AG04450 (cell line): ENCODE measurements around the gene GAP43. TPM values are rescaled to one million over a fixed set of nuclear protein-coding genes. Genes with fewer than 3 reads are reported as not detected.

Source experiments
- CTCF ChIA-PET: fragments of 300-600, 350-600 bp; formaldehyde crosslinking; extraction: SDS; loops from one replicate; lab custom pipeline; 2022; ENCODE audit warnings: antibody characterized with exemption, inconsistent platforms; lab: Charles Lee
- POLR2A ChIA-PET: fragments of 350-600 bp; formaldehyde crosslinking; extraction: SDS; loops from one replicate; lab custom pipeline; 2021; ENCODE audit warnings: antibody characterized with exemption, inconsistent platforms; lab: Yijun Ruan, JAX
- DNase-seq: peaks from one replicate; pipeline ENCODE4 v3.0.0-alpha.2; 2011; ENCODE audit warnings: low read depth, low spot score
- H3K27ac ChIP-seq: one replicate; pipeline ENCODE4 v1.5.1; 2012; ENCODE audit warnings: low read depth, low read length, control low read depth
- H3K27me3 ChIP-seq: one replicate; pipeline ENCODE4 v1.6.0; 2012; ENCODE audit warnings: low read length; ENCODE audit not compliant: control insufficient read depth, insufficient read depth
- H3K4me3 ChIP-seq: 2 replicates; pipeline ENCODE4 v1.5.1; 2011; ENCODE audit warnings: mild to moderate bottlenecking, low read depth, low read length, control low read depth
- H3K9me3 ChIP-seq: 2 replicates; pipeline ENCODE4 v1.5.1; 2012; ENCODE audit warnings: low read length; ENCODE audit not compliant: control insufficient read depth, insufficient read depth
- CTCF ChIP-seq: IDR thresholded peaks from 2 replicates; pipeline ENCODE4 v1.5.1; 2011; ENCODE audit warnings: low read depth, low read length, control low read depth, inconsistent platforms
- polyA plus RNA-seq: library from polyadenylated mRNA; depleted of rRNA; stranded (reverse); fragments of >200 nt; gene quantifications from 2 replicates; pipeline ENCODE4 v1.2.3, GENCODE V29; 2011

Gene GAP43
- polyA plus RNA-seq, 1 experiment = 1.3 TPM

GRCh38 chr3:115633467-115633866 is 10.2 kb downstream of the GAP43 start:
- TF ChIP-seq CTCF = no peak
- no peak for DNase-seq

GRCh38 chr3:115634052-115634451 is 10.7 kb downstream of the GAP43 start:
- no peak for TF ChIP-seq CTCF
- Histone ChIP-seq H3K4me3 (no peak overlapping the region), H3K27me3 (peaks cover 6% of the 10 kb centered on the region), H3K27ac (no peak overlapping the region), H3K9me3 (no peaks in the 10 kb centered on the region)
- DNase-seq = no peak
- ChIA-PET POLR2A (no interaction called here), CTCF (no interaction called here)

More at GRCh38 chr3:115633467-115633866, 10.2 kb downstream of the GAP43 start:
- H3K27ac ChIP-seq = no peak overlapping the region
- ChIA-PET CTCF (no interaction called here), POLR2A (no interaction called here)
- peaks cover 9% of the 10 kb centered on the region for H3K27me3 ChIP-seq
- H3K9me3 ChIP-seq = no peaks in the 10 kb centered on the region
- no peak overlapping the region for H3K4me3 ChIP-seq

DNA sequence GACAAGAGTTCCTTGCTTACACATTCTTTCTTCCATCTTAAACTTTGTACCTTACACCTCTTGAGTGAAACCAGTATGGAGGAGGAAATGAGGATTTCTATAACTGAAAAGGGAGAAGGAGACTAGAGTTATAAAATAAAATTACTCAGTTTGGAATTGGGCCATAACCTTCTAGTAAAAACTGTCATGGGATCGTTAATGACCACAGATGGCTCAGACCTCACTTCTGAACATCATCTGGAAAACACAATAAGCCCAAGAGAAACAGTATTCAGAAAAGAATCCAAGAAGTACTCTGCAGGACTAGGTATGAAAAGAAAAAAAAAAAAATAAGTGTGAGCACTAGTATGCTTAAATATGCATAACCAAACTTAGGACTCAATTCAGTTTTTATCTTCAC is 12.1 kb downstream of the GAP43 start:
- CTCF ChIA-PET = no interaction called here
- DNase-seq = no peak
- no peak overlapping the region for H3K27ac ChIP-seq
- POLR2A ChIA-PET = no interaction called here
- no peak overlapping the region for H3K4me3 ChIP-seq
- H3K27me3 ChIP-seq = peaks cover 3% of the 10 kb centered on the region
- TF ChIP-seq CTCF = no peak
- no peaks in the 10 kb centered on the region for H3K9me3 ChIP-seq

- ChIA-PET POLR2A (no interaction called here), CTCF (interaction anchor here (0.9 kb wide), 1 partner anchor 145 kb away, joined by 3 read pairs; no protein-coding TSS in a partner anchor)
- Histone ChIP-seq H3K4me3 (no peak overlapping the region), H3K27me3 (no peaks in the 10 kb centered on the region), H3K9me3 (no peaks in the 10 kb centered on the region), H3K27ac (no peak overlapping the region)
- no peak for TF ChIP-seq CTCF
- DNase-seq = no peak
Measured at GRCh38 chr3:115638241-115638640, 14.9 kb downstream of the GAP43 start.

GRCh38 chr3:115638991-115639390 is 15.7 kb downstream of the GAP43 start:
- Histone ChIP-seq H3K4me3 (no peak overlapping the region), H3K9me3 (no peaks in the 10 kb centered on the region), H3K27me3 (no peaks in the 10 kb centered on the region), H3K27ac (no peak overlapping the region)
- TF ChIP-seq CTCF = no peak
- POLR2A ChIA-PET = no interaction called here
- no peak for DNase-seq
- CTCF ChIA-PET = interaction anchor here (0.9 kb wide), 1 partner anchor 144 kb away, joined by 3 read pairs; no protein-coding TSS in a partner anchor
